ENCODE measurements around the gene CACNA1S.

DNA sequence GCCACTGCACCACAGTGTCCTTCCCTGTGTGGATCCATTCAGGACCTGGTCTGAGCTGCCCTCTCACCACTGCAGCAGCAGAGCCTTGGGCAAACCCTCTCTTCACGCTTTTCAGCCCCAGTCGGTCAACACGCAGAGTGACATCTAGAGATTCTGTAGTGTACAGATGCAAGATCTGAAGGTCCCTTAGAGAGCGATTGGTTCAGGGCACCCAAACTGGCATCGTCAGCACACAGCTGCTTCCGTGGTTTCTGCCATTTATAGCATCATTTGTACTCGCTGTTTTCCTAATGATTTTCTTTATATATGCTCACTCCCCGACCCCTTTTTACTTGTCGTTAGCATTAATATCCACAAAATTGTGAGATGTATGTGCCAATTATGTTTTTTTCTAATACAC, 16.2 kb upstream of the CACNA1S start:
- TF ChIP-seq, protein P1, sequence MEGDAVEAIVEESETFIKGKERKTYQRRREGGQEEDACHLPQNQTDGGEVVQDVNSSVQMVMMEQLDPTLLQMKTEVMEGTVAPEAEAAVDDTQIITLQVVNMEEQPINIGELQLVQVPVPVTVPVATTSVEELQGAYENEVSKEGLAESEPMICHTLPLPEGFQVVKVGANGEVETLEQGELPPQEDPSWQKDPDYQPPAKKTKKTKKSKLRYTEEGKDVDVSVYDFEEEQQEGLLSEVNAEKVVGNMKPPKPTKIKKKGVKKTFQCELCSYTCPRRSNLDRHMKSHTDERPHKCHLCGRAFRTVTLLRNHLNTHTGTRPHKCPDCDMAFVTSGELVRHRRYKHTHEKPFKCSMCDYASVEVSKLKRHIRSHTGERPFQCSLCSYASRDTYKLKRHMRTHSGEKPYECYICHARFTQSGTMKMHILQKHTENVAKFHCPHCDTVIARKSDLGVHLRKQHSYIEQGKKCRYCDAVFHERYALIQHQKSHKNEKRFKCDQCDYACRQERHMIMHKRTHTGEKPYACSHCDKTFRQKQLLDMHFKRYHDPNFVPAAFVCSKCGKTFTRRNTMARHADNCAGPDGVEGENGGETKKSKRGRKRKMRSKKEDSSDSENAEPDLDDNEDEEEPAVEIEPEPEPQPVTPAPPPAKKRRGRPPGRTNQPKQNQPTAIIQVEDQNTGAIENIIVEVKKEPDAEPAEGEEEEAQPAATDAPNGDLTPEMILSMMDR (conservative IDR thresholded peaks at IDR 0.05; ENCODE audit: low read length): no peak
- TF ChIP-seq EZH2phosphoT487 (IDR thresholded peaks at IDR 0.05; ENCODE audit: borderline replicate concordance, low read depth, low read length): no peak
